RWPE2 (cell line): Measurements from ENCODE around the gene NLRP11.
A peak's percentile ranks its signal among the peaks of the same experiment; 100 is the strongest.

Experiments
- ATAC-seq: fragments of 200-7000 bp; cut with Tn5 transposase; 3 replicates; pipeline ENCODE4 v1.9.1; 2021; ENCODE audit warnings: low read depth
- DNase-seq: peaks from one replicate; pipeline ENCODE4 v3.0.0-alpha.2; 2020; ENCODE audit warnings: low spot score
- H3K27ac ChIP-seq: fragments of 450-650 bp; 2 replicates; pipeline ENCODE4 v1.5.1; 2017; ENCODE audit warnings: mild to moderate bottlenecking; ENCODE audit not compliant: poor library complexity, severe bottlenecking
- H3K27me3 ChIP-seq: fragments of 250-450 bp; sonication (Bioruptor Pico); 2 replicates; pipeline ENCODE4 v1.5.1; 2021; ENCODE audit warnings: mild to moderate bottlenecking, moderate library complexity; ENCODE audit not compliant: insufficient read depth, poor library complexity, severe bottlenecking
- H3K36me3 ChIP-seq: fragments of 250-450 bp; sonication (Bioruptor Pico); 2 replicates; pipeline ENCODE4 v1.5.1; 2020; ENCODE audit warnings: low read depth, mild to moderate bottlenecking, moderate library complexity
- H3K4me1 ChIP-seq: fragments of 250-450 bp; sonication (Bioruptor Pico); 2 replicates; pipeline ENCODE4 v1.5.1; 2021; ENCODE audit warnings: mild to moderate bottlenecking, moderate library complexity; ENCODE audit not compliant: insufficient read depth, poor library complexity, severe bottlenecking
- H3K4me3 ChIP-seq: fragments of 250-450 bp; sonication (Bioruptor Pico); 2 replicates; pipeline ENCODE4 v1.5.1; 2021; ENCODE audit warnings: mild to moderate bottlenecking, moderate library complexity; ENCODE audit not compliant: severe bottlenecking
- H3K9me3 ChIP-seq: fragments of 250-450 bp; sonication (Bioruptor Pico); 2 replicates; pipeline ENCODE4 v1.5.1; 2021; ENCODE audit warnings: mild to moderate bottlenecking, moderate library complexity; ENCODE audit not compliant: severe bottlenecking
- CTCF ChIP-seq: fragments of 450-650 bp; IDR thresholded peaks from one replicate; pipeline ENCODE4 v1.5.1; 2017; ENCODE audit warnings: mild to moderate bottlenecking, moderate library complexity; ENCODE audit not compliant: poor library complexity, severe bottlenecking

NLRP11 gene

DNA sequence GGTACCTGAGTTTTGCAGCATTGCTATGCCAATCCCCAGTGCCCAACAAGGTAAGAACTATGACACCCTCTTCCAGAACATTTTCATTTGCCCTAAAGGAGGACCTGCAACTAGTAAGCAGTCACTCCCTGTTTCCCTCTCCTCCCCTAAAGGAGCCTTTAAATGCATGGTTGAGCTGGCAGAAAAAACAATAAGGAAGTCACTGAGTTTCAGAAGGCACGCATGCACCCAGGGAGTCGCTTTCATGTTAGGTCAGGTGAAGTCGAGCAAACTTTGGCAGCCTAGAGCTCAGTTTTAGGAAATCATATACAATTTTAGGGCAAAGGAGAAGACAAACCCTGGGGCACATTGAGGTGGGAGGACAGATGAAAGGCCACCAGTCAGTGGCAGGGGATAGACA lies 11.8 kb downstream of the NLRP11 start:
- Histone ChIP-seq H3K4me3 (no peak overlapping the region), H3K4me1 (no peaks in the 10 kb centered on the region), H3K27ac (no peak overlapping the region), H3K36me3 (no peaks in the 10 kb centered on the region), H3K27me3 (no peaks in the 10 kb centered on the region), H3K9me3 (no peaks in the 10 kb centered on the region)
- DNase-seq (no peak), ATAC-seq (no peak)
- TF ChIP-seq CTCF, result no peak

DNA sequence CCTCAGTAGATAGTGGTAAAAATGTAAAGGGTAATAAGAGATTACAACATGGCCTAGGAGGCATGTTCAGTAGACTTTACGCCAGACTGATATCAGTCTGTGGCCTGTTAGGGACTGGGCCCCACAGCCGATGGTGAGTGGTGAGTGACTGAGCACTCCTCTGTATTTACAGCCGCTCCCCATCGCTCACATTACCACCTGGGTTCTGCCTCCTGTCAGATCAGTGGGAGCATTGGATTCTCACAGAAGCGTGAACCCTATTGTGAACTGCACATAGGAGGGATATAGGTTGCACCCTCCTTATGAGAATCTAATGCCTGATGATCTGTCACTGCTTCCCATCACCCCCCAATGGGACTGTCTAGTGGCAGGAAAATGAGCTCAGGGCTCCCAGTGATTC lies 17.9 kb downstream of the NLRP11 start:
- no peak for TF ChIP-seq CTCF
- no peak overlapping the region for H3K4me3 ChIP-seq
- H3K27me3 ChIP-seq, result no peaks in the 10 kb centered on the region
- H3K36me3 ChIP-seq, result no peaks in the 10 kb centered on the region
- no peaks in the 10 kb centered on the region for H3K9me3 ChIP-seq
- no peaks in the 10 kb centered on the region for H3K4me1 ChIP-seq
- no peak overlapping the region for H3K27ac ChIP-seq
- ATAC-seq (no peak), DNase-seq (no peak)

DNA sequence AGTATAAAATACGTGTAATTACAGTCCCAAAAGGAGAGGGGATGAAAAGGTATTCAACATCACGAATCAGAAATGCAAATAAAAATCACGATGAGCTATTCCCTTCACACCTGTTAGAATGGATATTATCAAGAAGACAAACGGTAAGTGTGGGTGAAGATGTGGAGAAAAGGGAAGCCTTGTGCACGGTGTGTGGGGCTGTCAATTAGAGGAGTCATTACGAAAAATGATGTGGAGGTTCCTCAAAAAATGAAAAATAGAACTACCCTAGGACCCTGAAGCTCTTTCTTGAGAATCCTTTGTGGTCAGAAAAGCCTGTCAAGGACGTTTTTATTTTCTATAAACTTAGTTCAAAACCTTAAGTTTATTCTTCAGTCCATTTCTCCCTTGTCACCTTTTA lies 19.4 kb downstream of the NLRP11 start:
- Histone ChIP-seq H3K36me3 (no peaks in the 10 kb centered on the region), H3K9me3 (no peaks in the 10 kb centered on the region)

GRCh38 chr19:55811340-55811739 lies 20.5 kb downstream of the NLRP11 start:
- Histone ChIP-seq H3K36me3 (no peaks in the 10 kb centered on the region), H3K27me3 (no peaks in the 10 kb centered on the region), H3K4me3 (no peak overlapping the region), H3K4me1 (no peaks in the 10 kb centered on the region), H3K27ac (no peak overlapping the region), H3K9me3 (no peaks in the 10 kb centered on the region)
- no peak for DNase-seq
- TF ChIP-seq CTCF, result no peak
- no peak for ATAC-seq

More for the DNA sequence above, 19.4 kb downstream of the NLRP11 start:
- Histone ChIP-seq H3K27me3 (no peaks in the 10 kb centered on the region), H3K4me3 (no peak overlapping the region), H3K27ac (no peak overlapping the region), H3K4me1 (no peaks in the 10 kb centered on the region)
- ATAC-seq (no peak), DNase-seq (no peak)
- TF ChIP-seq CTCF, result no peak

DNA sequence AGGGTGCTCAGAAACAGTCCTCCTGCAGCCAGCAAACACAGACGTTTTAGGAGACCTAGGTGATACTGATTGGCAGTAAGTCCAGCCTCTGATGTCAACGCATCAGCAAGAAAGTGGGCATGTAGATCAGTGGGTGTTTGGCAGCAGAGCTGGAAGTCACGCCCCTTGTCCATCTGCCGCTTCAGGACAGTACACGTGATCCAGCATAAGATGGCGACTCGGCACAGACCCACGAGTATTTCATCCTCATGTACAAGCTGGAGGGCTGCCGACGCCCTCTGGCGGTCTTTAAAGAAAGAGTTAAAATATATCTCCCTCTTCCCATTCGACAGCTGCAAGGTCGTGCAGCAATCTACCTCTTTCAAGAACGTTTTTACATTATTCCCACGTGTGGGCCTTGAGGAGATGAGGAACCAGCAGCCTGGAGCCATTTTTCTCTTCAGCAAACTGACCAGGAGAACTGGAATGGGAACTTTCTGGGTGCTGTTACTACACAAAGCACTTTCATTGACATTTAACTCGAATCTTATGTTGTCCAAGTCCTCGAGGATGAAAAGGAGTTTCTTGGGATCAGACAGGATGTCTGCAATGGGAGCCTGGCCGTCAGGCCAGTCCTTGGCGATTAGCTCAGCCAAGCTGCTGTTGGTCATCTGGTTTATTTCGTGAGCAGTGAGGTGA lies 22.3 kb downstream of the NLRP11 start:
- H3K4me3 ChIP-seq, result no peak overlapping the region
- peak; percentile 52 for TF ChIP-seq CTCF
- H3K36me3 ChIP-seq, result no peaks in the 10 kb centered on the region
- H3K9me3 ChIP-seq, result no peaks in the 10 kb centered on the region
- H3K27ac ChIP-seq, result no peak overlapping the region
- ATAC-seq, result 0 out of 3 replicates have a peak, but pooled peaks have one; percentile 42
- no peak for DNase-seq
- H3K27me3 ChIP-seq, result no peaks in the 10 kb centered on the region
- no peaks in the 10 kb centered on the region for H3K4me1 ChIP-seq
